HEK293T (cell line): ENCODE measurements around the gene MGLL.

ENCODE experiments used
- CTCF ChIA-PET: fragments of 350-600 bp; formaldehyde crosslinking; extraction: SDS; loops from one replicate; lab custom pipeline; 2021; ENCODE audit warnings: antibody characterized with exemption, inconsistent platforms; lab: Yijun Ruan, JAX
- POLR2A ChIA-PET: fragments of 350-600 bp; formaldehyde crosslinking; extraction: SDS; loops from one replicate; lab custom pipeline; 2020; ENCODE audit warnings: antibody characterized with exemption, inconsistent platforms; lab: Yijun Ruan, JAX
- DNase-seq: peaks from one replicate; pipeline ENCODE4 v3.0.0; 2012; ENCODE audit warnings: mixed read lengths; ENCODE audit errors: extremely low spot score
- ARNT ChIP-seq: fragments of 450-650 bp; IDR thresholded peaks from 2 replicates; pipeline ENCODE4 v1.6.1; 2017; ENCODE audit warnings: mild to moderate bottlenecking
- BHLHE40 ChIP-seq: fragments of 450-650 bp; IDR thresholded peaks from 2 replicates; pipeline ENCODE4 v1.6.1; 2016; ENCODE audit warnings: mild to moderate bottlenecking, moderate library complexity, borderline replicate concordance
- CTBP1 ChIP-seq: fragments of 450-650 bp; IDR thresholded peaks from 2 replicates; pipeline ENCODE4 v1.6.1; 2016; ENCODE audit warnings: borderline replicate concordance
- ELF4 ChIP-seq: fragments of 450-650 bp; IDR thresholded peaks from 2 replicates; pipeline ENCODE4 v1.6.1; 2017; ENCODE audit warnings: antibody characterized with exemption
- FOXA1 ChIP-seq: fragments of 450-650 bp; IDR thresholded peaks from 2 replicates; pipeline ENCODE4 v1.6.1; 2016; ENCODE audit warnings: mild to moderate bottlenecking
- FOXK2 ChIP-seq: fragments of 450-650 bp; IDR thresholded peaks from 2 replicates; pipeline ENCODE4 v1.6.1; 2016; ENCODE audit warnings: mild to moderate bottlenecking
- FOXM1 ChIP-seq: fragments of 450-650 bp; IDR thresholded peaks from 2 replicates; pipeline ENCODE4 v1.6.1; 2017; ENCODE audit warnings: mild to moderate bottlenecking, borderline replicate concordance
- HDGF ChIP-seq: fragments of 450-650 bp; IDR thresholded peaks from 2 replicates; pipeline ENCODE4 v1.6.1; 2017; ENCODE audit warnings: antibody characterized with exemption, borderline replicate concordance
- L3MBTL2 ChIP-seq: fragments of 450-650 bp; conservative IDR thresholded peaks from 2 replicates; pipeline ENCODE4 v1.6.1; 2016; ENCODE audit warnings: mild to moderate bottlenecking
- LEF1 ChIP-seq: fragments of 450-650 bp; IDR thresholded peaks from 2 replicates; pipeline ENCODE4 v1.6.1; 2017; ENCODE audit warnings: mild to moderate bottlenecking, borderline replicate concordance
- NFRKB ChIP-seq: fragments of 450-650 bp; IDR thresholded peaks from 2 replicates; pipeline ENCODE4 v1.6.1; 2016; ENCODE audit warnings: mild to moderate bottlenecking, moderate library complexity
- SP1 ChIP-seq: fragments of 450-650 bp; IDR thresholded peaks from 2 replicates; pipeline ENCODE4 v1.6.1; 2017
- SUZ12 ChIP-seq: fragments of 450-650 bp; IDR thresholded peaks from 2 replicates; pipeline ENCODE4 v1.6.1; 2016; ENCODE audit warnings: mild to moderate bottlenecking
- TARDBP ChIP-seq: fragments of 450-650 bp; IDR thresholded peaks from 2 replicates; pipeline ENCODE4 v1.6.1; 2016
- ZNF384 ChIP-seq: fragments of 450-650 bp; IDR thresholded peaks from 2 replicates; pipeline ENCODE4 v1.6.1; 2016
- TF ChIP-seq, protein P1 (sequence below): fragments of 450-650 bp; IDR thresholded peaks from 2 replicates; pipeline ENCODE4 v1.6.1; 2016

The MGLL gene

DNA sequence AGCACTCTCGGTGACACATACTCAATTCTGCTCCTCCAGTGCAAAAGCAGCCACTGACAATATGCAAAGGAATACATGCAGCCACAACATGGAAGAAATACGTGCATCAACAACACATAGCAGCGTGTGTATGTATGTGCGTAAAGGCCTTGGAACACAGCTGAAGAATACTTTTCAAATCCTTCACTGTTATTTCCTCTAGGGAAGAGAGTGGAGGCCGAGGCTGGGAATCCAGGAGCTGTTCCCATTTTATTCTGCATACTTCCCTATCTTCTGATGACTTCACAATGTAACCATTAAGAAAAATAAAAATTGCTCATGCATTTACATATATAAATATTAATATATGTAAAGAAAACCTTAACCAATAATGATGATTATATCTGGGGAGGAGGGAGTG is 36.6 kb upstream of the MGLL start:
- ChIA-PET CTCF (interaction anchor here (0.6 to 0.8 kb wide), 2 partner anchors 10 to 206 kb away, joined by 3 read pairs; no protein-coding TSS in a partner anchor), POLR2A (no interaction called here)
- DNase-seq: no peak
- TF ChIP-seq SP1: no peak
- no peak for TF ChIP-seq ZNF384
- TF ChIP-seq CTBP1: no peak
- TF ChIP-seq HDGF: no peak
- TF ChIP-seq L3MBTL2: no peak
- TF ChIP-seq ARNT: no peak
- no peak for TF ChIP-seq FOXK2
- TF ChIP-seq FOXM1: no peak
- no peak for TF ChIP-seq NFRKB
- no peak for TF ChIP-seq FOXA1
- no peak for TF ChIP-seq BHLHE40
- no peak for TF ChIP-seq SUZ12
- TF ChIP-seq, protein P1, sequence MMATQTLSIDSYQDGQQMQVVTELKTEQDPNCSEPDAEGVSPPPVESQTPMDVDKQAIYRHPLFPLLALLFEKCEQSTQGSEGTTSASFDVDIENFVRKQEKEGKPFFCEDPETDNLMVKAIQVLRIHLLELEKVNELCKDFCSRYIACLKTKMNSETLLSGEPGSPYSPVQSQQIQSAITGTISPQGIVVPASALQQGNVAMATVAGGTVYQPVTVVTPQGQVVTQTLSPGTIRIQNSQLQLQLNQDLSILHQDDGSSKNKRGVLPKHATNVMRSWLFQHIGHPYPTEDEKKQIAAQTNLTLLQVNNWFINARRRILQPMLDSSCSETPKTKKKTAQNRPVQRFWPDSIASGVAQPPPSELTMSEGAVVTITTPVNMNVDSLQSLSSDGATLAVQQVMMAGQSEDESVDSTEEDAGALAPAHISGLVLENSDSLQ: no peak
- no peak for TF ChIP-seq ELF4
- no peak for TF ChIP-seq TARDBP
- no peak for TF ChIP-seq LEF1

DNA sequence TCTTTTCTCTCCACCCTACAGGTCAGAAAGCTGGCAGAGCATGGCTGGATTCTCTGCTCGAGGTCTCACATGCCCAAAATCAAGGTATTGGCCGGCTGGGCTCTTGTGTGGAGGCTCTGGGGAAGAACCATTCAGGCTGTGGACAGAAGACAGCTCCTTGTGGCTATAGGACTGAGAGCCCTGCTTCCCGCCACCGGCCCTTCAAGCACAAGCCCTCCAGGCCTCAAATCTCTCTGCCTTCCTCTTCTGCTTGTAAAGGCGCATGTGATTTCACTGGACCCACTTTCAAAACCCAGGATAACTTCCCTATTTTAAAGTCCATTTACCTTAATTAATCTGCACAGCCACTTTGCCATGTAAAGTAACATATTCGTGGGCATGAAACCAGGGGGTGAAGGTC is 36.2 kb upstream of the MGLL start:
- CTCF ChIA-PET: interaction anchor here (0.6 to 0.8 kb wide), 2 partner anchors 9 to 206 kb away, joined by 3 read pairs; no protein-coding TSS in a partner anchor
- TF ChIP-seq LEF1 (no peak), SUZ12 (no peak), ARNT (no peak), FOXM1 (no peak), NFRKB (no peak), ELF4 (no peak), HDGF (no peak), FOXA1 (no peak), ZNF384 (no peak), TARDBP (no peak), BHLHE40 (no peak), FOXK2 (no peak), SP1 (no peak), CTBP1 (no peak), L3MBTL2 (no peak)
- TF ChIP-seq, protein P1: no peak
- POLR2A ChIA-PET: no interaction called here
- DNase-seq: no peak

DNA sequence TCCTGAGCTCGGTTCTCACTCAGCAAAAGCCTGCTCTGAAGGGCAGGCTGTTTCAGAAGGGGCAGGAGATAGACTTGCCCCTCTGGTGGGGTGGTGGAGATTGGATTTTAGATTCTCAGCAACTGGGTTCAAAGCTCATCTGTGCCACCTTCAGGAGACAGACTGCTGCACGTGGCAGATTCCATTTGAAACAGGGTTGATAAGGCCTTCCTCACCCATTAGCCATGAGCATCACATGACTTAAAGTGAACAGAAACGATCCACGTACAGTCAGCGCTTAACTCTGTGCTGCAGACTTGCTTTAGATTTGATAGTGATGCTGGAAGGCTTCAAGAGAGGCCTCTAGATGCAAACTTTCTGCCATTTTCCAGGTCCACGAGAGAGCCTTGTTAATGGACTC is 35.0 kb upstream of the MGLL start:
- DNase-seq: no peak
- CTCF ChIA-PET: no interaction called here
- POLR2A ChIA-PET: no interaction called here
- TF ChIP-seq SUZ12 (no peak), FOXA1 (no peak), TARDBP (no peak), FOXM1 (no peak), HDGF (no peak), L3MBTL2 (no peak), FOXK2 (no peak), ARNT (no peak), SP1 (no peak), NFRKB (no peak), LEF1 (no peak)
- TF ChIP-seq, protein P1: no peak

DNA sequence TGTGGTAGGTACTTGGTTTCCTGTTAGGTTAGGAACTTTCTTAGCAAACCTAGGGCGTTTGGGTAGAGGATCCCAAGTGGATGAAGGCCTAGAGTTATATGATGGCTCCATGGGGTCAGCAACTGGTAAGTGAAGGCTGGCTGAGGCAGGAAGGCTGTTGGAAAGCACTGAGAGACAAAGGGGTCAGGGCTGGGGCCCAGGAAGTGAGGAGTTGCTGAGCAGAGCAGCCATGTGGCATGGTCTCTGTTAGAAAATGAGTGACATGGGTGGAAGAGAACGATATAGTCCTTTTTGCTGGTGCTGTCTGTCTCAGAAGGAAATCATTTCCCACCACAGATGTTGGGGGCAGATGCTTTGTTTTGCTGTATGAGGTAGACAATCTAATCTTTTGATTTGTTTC is 34.5 kb upstream of the MGLL start:
- TF ChIP-seq BHLHE40 (no peak), TARDBP (no peak), FOXM1 (no peak), SUZ12 (no peak), FOXK2 (no peak), CTBP1 (no peak), LEF1 (no peak), ZNF384 (no peak), FOXA1 (no peak), HDGF (no peak), NFRKB (no peak), L3MBTL2 (no peak), SP1 (no peak), ARNT (no peak), ELF4 (no peak)
- TF ChIP-seq, protein P1: no peak
- no peak for DNase-seq
- ChIA-PET CTCF (no interaction called here), POLR2A (no interaction called here)

DNA sequence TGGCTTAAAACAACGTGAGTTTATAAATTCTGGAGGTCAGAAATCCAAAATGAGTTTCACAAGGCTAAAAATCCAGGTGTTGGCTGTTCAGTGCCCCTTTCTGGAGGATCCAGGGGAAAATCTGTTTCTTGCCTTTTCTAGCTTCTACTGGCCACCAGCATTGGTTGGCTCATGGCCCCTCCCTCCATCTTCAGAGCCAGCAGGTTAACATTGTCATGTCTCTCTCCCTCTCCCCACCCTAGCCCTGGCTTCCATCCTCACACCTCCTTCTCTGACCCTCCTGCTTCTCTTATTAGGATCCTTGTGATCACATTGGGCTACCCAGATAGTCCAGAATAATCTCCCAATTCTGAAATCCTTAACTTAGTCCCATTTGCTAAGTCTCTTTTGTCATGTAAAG is 32.9 kb upstream of the MGLL start:
- DNase-seq: no peak
- POLR2A ChIA-PET: no interaction called here
- CTCF ChIA-PET: no interaction called here
- TF ChIP-seq SP1 (no peak), ELF4 (no peak), FOXA1 (no peak)

DNA sequence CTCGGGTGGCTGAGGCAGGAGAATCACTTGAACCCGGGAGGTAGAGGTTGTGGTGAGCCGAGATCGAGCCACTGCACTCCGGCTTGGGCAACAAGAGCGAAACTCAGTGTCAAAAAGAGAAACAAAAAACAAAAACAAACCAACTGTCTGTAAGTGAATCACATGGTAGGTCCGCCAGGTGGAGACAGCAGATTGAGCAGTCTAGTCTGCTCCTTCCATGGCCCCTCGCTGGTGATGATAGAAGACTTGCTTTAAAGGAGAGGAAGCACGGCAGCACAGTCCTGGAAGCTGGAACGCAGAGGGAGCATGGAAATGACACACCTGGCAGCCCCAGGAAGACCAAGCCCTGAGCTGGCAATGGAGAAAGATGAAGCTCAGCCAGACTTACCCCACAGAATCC is 31.4 kb upstream of the MGLL start:
- CTCF ChIA-PET: interaction anchor here (0.9 kb wide), 1 partner anchor 17 kb away, joined by 4 read pairs; no protein-coding TSS in a partner anchor
- TF ChIP-seq, protein P1: no peak
- no peak for TF ChIP-seq SUZ12
- TF ChIP-seq L3MBTL2: no peak
- TF ChIP-seq HDGF: no peak
- no peak for TF ChIP-seq TARDBP
- no peak for TF ChIP-seq ELF4
- TF ChIP-seq NFRKB: no peak
- TF ChIP-seq BHLHE40: no peak
- TF ChIP-seq ZNF384: no peak
- TF ChIP-seq ARNT: no peak
- DNase-seq: no peak
- POLR2A ChIA-PET: no interaction called here
